ENCODE data around the gene CFH. TPM values are rescaled to one million over a fixed set of nuclear protein-coding genes. Genes with fewer than 3 reads are reported as not detected.

The CFH gene
- total RNA-seq, 2 experiments from 2014 or later, result 3.6 to 4.6 TPM

DNA sequence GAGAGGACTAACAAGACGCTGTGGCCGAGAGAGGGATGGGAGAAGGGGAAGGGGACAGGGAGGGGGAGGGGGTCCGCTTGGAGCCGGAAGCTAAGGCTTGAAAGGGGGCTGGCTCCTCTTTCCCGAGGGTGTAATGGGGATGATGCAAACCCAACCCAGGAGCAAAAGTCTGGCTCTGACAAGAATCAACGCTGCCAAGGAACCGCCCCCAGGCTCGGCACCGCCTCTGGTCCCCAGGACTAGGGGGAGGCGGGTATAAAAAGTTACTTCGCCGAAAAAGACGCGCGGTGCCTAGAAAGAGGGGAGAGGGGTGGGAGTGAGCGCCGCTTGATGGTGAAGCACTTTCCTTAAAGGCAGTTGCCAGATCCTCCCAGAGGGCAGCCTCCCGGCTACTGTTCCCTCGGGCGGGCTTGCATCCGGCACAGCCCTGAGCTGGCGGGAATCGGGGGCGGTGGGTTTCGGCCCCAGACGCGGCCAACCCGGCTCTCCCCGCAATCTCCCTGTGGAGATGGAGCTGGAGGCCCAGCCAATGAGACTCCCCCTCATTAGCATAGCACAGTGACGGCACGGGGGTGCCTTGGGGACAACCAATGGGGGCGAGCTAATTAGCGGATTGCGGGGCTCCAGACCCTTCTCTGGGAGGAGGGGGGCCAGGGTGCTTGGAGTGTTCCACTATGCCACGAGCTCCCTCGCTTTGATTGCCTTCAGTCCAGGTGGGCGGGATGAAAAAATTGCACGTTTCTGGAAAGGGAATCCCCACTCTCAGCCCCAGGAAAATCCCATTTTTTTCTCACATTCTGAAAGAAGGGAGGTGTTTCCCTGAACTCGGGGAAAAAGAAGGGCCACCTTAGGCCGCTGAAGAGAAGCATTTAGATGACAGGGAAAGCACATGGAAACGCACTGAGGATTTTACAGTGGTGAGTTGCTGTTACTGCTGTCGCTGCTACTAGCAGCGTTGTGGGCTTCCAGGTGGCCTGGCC lies 43.2 kb upstream of the CFH start, which contains the start of gene KCNT2:
Gene KCNT2 (minus strand): TSS at position 51 of the 980 bp plus-strand sequence. CDS start 131 bp downstream, outside the sequence.
- H3K4me1 ChIP-seq (ENCODE audit: insufficient read depth, low read length), result peaks cover 11% of the 10 kb centered on the region
- H3K4me3 ChIP-seq (ENCODE audit: low read length), result peak within 1 kb of the TSS; percentile 48
- peaks cover 53% of the 10 kb centered on the region for H3K27me3 Mint-ChIP-seq
- DNase-seq, result peak in 3 of 14 experiments; percentile 4 to 36 (median 8)
- H3K4me1 Mint-ChIP-seq (ENCODE audit: low read depth), result peaks cover 7% of the 10 kb centered on the region
- ChIA-PET POLR2A (no interaction called here), CTCF (no interaction called here)
- no peaks in the 10 kb centered on the region for H3K36me3 ChIP-seq (ENCODE audit: insufficient read depth, low read length)
- ATAC-seq (ENCODE audit: poor library complexity), result peak; percentile 34
- TF ChIP-seq, protein P1, sequence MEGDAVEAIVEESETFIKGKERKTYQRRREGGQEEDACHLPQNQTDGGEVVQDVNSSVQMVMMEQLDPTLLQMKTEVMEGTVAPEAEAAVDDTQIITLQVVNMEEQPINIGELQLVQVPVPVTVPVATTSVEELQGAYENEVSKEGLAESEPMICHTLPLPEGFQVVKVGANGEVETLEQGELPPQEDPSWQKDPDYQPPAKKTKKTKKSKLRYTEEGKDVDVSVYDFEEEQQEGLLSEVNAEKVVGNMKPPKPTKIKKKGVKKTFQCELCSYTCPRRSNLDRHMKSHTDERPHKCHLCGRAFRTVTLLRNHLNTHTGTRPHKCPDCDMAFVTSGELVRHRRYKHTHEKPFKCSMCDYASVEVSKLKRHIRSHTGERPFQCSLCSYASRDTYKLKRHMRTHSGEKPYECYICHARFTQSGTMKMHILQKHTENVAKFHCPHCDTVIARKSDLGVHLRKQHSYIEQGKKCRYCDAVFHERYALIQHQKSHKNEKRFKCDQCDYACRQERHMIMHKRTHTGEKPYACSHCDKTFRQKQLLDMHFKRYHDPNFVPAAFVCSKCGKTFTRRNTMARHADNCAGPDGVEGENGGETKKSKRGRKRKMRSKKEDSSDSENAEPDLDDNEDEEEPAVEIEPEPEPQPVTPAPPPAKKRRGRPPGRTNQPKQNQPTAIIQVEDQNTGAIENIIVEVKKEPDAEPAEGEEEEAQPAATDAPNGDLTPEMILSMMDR (IDR thresholded peaks at IDR 0.05), result no peak
- H3K27ac Mint-ChIP-seq, result no peak within 1 kb of the TSS
- intact Hi-C loops (cut with DNase I, micrococcal nuclease), result no loop called here
- no peaks in the 10 kb centered on the region for H3K36me3 Mint-ChIP-seq (ENCODE audit: low read depth)
- peak within 1 kb of the TSS; percentile 80 for H3K4me3 Mint-ChIP-seq
- no peaks in the 10 kb centered on the region for H3K9me3 Mint-ChIP-seq
- H3K9me3 ChIP-seq (ENCODE audit: control insufficient read depth in 1 of 2, insufficient read depth in 1 of 2, low read length in 2 of 2), result peaks cover 0 to 9% of the 10 kb centered on the region in 2 experiments
- H3K27me3 ChIP-seq (ENCODE audit: control insufficient read depth in 1 of 2, insufficient read depth in 2 of 2, low read length in 2 of 2), result peaks cover 8 to 18% of the 10 kb centered on the region in 2 experiments
- H3K27ac ChIP-seq (ENCODE audit: low read depth in 1 of 2, low read length in 2 of 2), result no peak within 1 kb of the TSS

DNA sequence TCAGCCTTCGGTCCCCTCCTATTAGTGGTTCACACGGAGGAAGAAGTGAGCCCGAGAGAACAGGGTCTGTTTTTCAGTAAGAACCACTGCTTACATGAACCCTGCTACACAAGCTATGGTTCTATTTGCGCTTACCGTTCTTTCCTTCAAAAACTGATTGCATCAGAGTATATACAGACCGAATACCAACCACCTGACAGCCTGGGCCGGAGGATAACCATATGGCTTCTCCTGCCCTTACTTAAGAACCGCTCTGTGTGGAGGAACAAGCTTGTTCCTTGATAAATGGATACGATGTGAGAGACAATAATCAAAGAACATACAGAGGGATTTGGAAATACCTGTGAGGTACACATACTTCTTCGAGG lies 42.5 kb upstream of the CFH start:
- no peaks in the 10 kb centered on the region for H3K36me3 Mint-ChIP-seq (ENCODE audit: low read depth)
- H3K4me1 Mint-ChIP-seq (ENCODE audit: low read depth), result peaks cover 7% of the 10 kb centered on the region
- ATAC-seq (ENCODE audit: poor library complexity) (no peak), DNase-seq (no peak)
- POLR2A ChIA-PET, result no interaction called here
- CTCF ChIA-PET, result no interaction called here
- no peak overlapping the region for H3K27ac ChIP-seq (ENCODE audit: low read depth in 1 of 2, low read length in 2 of 2)
- TF ChIP-seq, protein P1 (IDR thresholded peaks at IDR 0.05), result no peak
- peaks cover 11% of the 10 kb centered on the region for H3K4me1 ChIP-seq (ENCODE audit: insufficient read depth, low read length)
- H3K4me3 ChIP-seq (ENCODE audit: low read length), result no peak overlapping the region
- no peak overlapping the region for H3K27ac Mint-ChIP-seq
- H3K4me3 Mint-ChIP-seq, result no peak overlapping the region
- no peaks in the 10 kb centered on the region for H3K9me3 Mint-ChIP-seq
- no peaks in the 10 kb centered on the region for H3K36me3 ChIP-seq (ENCODE audit: insufficient read depth, low read length)
- peaks cover 8 to 18% of the 10 kb centered on the region in 2 experiments for H3K27me3 ChIP-seq (ENCODE audit: control insufficient read depth in 1 of 2, insufficient read depth in 2 of 2, low read length in 2 of 2)
- H3K9me3 ChIP-seq (ENCODE audit: control insufficient read depth in 1 of 2, insufficient read depth in 1 of 2, low read length in 2 of 2), result peaks cover 0 to 9% of the 10 kb centered on the region in 2 experiments
- intact Hi-C loops (cut with DNase I, micrococcal nuclease), result no loop called here
- H3K27me3 Mint-ChIP-seq, result peaks cover 53% of the 10 kb centered on the region

DNA sequence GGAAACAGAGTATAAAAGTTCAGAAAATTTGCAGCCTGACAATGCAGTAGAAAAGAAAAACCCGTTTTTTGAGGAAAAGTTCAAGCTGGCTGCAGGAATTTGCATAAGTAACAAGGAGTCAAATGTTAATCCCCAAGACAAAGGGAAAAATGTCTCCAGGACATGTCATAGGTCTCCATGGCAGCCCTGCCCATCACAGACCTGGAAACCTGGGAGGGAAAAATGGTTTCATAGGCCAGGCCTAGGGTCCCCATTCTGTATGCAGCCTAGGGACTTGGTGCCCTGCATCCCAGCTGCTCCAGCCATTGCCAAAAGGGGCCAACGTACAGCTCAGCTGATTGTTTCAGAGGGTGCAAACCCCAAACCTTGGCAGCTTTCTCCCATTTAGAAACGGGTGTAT lies 40.0 kb upstream of the CFH start:
- ATAC-seq (ENCODE audit: poor library complexity), result no peak
- peaks cover 8 to 18% of the 10 kb centered on the region in 2 experiments for H3K27me3 ChIP-seq (ENCODE audit: control insufficient read depth in 1 of 2, insufficient read depth in 2 of 2, low read length in 2 of 2)
- TF ChIP-seq, protein P1 (IDR thresholded peaks at IDR 0.05), result no peak
- no peaks in the 10 kb centered on the region for H3K36me3 ChIP-seq (ENCODE audit: insufficient read depth, low read length)
- H3K9me3 ChIP-seq (ENCODE audit: control insufficient read depth in 1 of 2, insufficient read depth in 1 of 2, low read length in 2 of 2), result peaks cover 0 to 9% of the 10 kb centered on the region in 2 experiments
- Mint-ChIP-seq H3K36me3 (ENCODE audit: low read depth) (no peaks in the 10 kb centered on the region), H3K4me1 (ENCODE audit: low read depth) (peaks cover 7% of the 10 kb centered on the region), H3K27ac (no peak overlapping the region), H3K27me3 (peaks cover 35% of the 10 kb centered on the region), H3K9me3 (no peaks in the 10 kb centered on the region), H3K4me3 (no peak overlapping the region)
- intact Hi-C loops (cut with DNase I, micrococcal nuclease), result no loop called here
- H3K4me1 ChIP-seq (ENCODE audit: insufficient read depth, low read length), result peaks cover 11% of the 10 kb centered on the region
- ChIA-PET CTCF (no interaction called here), POLR2A (no interaction called here)
- H3K27ac ChIP-seq (ENCODE audit: low read depth in 1 of 2, low read length in 2 of 2), result no peak overlapping the region
- no peak for DNase-seq
- H3K4me3 ChIP-seq (ENCODE audit: low read length), result no peak overlapping the region
